GM12878 (cell line): ENCODE results near the gene NOL4L. TPM values are rescaled to one million over a fixed set of nuclear protein-coding genes. Genes with fewer than 3 reads are reported as not detected.
"Not testable (repeated sequence)": the region's sequence is repeated elsewhere in the genome, so short reads cannot be mapped to it uniquely, and the experiment has no call there.

ENCODE experiments used
- ATAC-seq: fragments of 200-7000 bp; cut with Tn5 transposase; 3 replicates; pipeline ENCODE4 v1.9.1; 2020; ENCODE audit warnings: mild to moderate bottlenecking, moderate library complexity
- BruUV-seq: library from RNA; stranded (reverse); fragments of 400-500 nt; replicated peaks from 2 replicates; lab custom pipeline; 2021; lab: Mats Ljungman, UMichigan
- CTCF ChIA-PET: fragments of 300-600 bp; sonication (Branson Sonifier 250); formaldehyde crosslinking; extraction: SDS; loops from one replicate; lab custom pipeline; 2021; ENCODE audit warnings: inconsistent platforms; lab: Yijun Ruan, JAX
- POLR2A ChIA-PET: fragments of 350-600 bp; formaldehyde crosslinking; extraction: SDS; loops from one replicate; lab custom pipeline; 2021; ENCODE audit warnings: inconsistent platforms; lab: Charles Lee
- RAD21 ChIA-PET: fragments of 300-600 bp; sonication (Branson Sonifier 250); formaldehyde crosslinking; loops from one replicate; lab custom pipeline; 2023; ENCODE audit warnings: antibody characterized with exemption; ENCODE audit not compliant: unreplicated experiment; lab: Charles Lee
- SMC1A ChIA-PET: fragments of 300-600 bp; sonication (Branson Sonifier 250); formaldehyde crosslinking; loops from one replicate; lab custom pipeline; 2023; ENCODE audit not compliant: unreplicated experiment, uncharacterized antibody; lab: Charles Lee
- DNase-seq: peaks from one replicate; pipeline ENCODE4 v3.0.0-alpha.2; 2011; ENCODE audit warnings: low read depth, low spot score
- FAIRE-seq: peaks from 3 replicates; lab custom pipeline; 2011; peaks lifted over from hg19 to GRCh38; lab: Jason Lieb, UNC
- H2AFZ ChIP-seq: 2 replicates; pipeline ENCODE4 v1.6.0; 2011; ENCODE audit warnings: low read depth, low read length, control low read depth; ENCODE audit not compliant: control insufficient read depth
- H3K27ac ChIP-seq: 2 replicates; pipeline ENCODE4 v1.5.1; 2011; ENCODE audit warnings: control low read depth; ENCODE audit not compliant: control insufficient read depth, insufficient read depth
- H3K27me3 ChIP-seq, 2 experiments: replicated peaks in 1 of 2; 2 replicates each; pipeline versions ENCODE4 v1.6.0 to v1.6.1; 2011; ENCODE audit warnings: low read length in 1 of 2; ENCODE audit not compliant: control insufficient read depth in 2 of 2, insufficient read depth in 2 of 2
- H3K36me3 ChIP-seq, 2 experiments: 2 replicates each; pipeline ENCODE4 v1.5.1; 2011; ENCODE audit warnings: low read length in 1 of 2; ENCODE audit not compliant: control insufficient read depth in 2 of 2, insufficient read depth in 2 of 2
- H3K4me1 ChIP-seq: 2 replicates; pipeline ENCODE4 v1.6.1; 2011; ENCODE audit warnings: mild to moderate bottlenecking, low read length, moderate library complexity, mixed read lengths; ENCODE audit not compliant: control insufficient read depth, insufficient read depth
- H3K4me2 ChIP-seq: 2 replicates; pipeline ENCODE4 v1.6.0; 2011; ENCODE audit warnings: control low read depth; ENCODE audit not compliant: control insufficient read depth, insufficient read depth
- H3K4me3 ChIP-seq: fragments of 200-600 bp; sonication (generic); 2 replicates; pipeline ENCODE4 v1.5.1; 2016
- H3K79me2 ChIP-seq: 2 replicates; pipeline ENCODE4 v1.6.0; 2011; ENCODE audit warnings: low read length; ENCODE audit not compliant: control insufficient read depth, insufficient read depth
- H3K9ac ChIP-seq: 2 replicates; pipeline ENCODE4 v1.8.0; 2011; ENCODE audit warnings: low read length, control low read depth, mixed read lengths; ENCODE audit not compliant: control insufficient read depth, insufficient read depth
- H3K9me3 ChIP-seq: replicated peaks from 3 replicates; pipeline ENCODE4 v1.5.1; 2011; ENCODE audit warnings: mild to moderate bottlenecking, low read length; ENCODE audit not compliant: control insufficient read depth, insufficient read depth
- H4K20me1 ChIP-seq: 2 replicates; pipeline ENCODE4 v1.6.0; 2011; ENCODE audit not compliant: control insufficient read depth, insufficient read depth
- CREB1 ChIP-seq: IDR thresholded peaks from 2 replicates; pipeline ENCODE4 v1.6.1; 2012; ENCODE audit warnings: low read depth, mild to moderate bottlenecking, inconsistent platforms
- HDAC6 ChIP-seq: fragments of 200-600 bp; sonication (generic); IDR thresholded peaks from one replicate; pipeline ENCODE4 v1.8.0; 2017; ENCODE audit warnings: antibody characterized with exemption; ENCODE audit not compliant: unreplicated experiment
- IKZF2 ChIP-seq, 2 experiments: fragments of 450-650 bp; IDR thresholded peaks; 2 replicates each; pipeline ENCODE4 v1.6.1; 2017; ENCODE audit warnings: mild to moderate bottlenecking in 2 of 2, moderate library complexity in 2 of 2
- NFYB ChIP-seq: IDR thresholded peaks from 2 replicates; pipeline ENCODE4 v1.6.1; 2011; ENCODE audit warnings: low read depth, mild to moderate bottlenecking, low read length, improper control_type of control experiment, moderate library complexity; ENCODE audit not compliant: insufficient read depth
- SP1 ChIP-seq: IDR thresholded peaks from one replicate; pipeline ENCODE4 v1.6.1; 2011; ENCODE audit warnings: low read depth, low read length
- SREBF2 ChIP-seq: IDR thresholded peaks from 2 replicates; pipeline ENCODE4 v1.6.1; 2012; ENCODE audit warnings: mild to moderate bottlenecking, low read length
- WGBS: methylation state at CpG from one replicate; pipeline ENCODE4 v1.1.6; 2016; ENCODE audit warnings: low lambda C conversion rate; ENCODE audit not compliant: insufficient replicate concordance, insufficient coverage; ENCODE audit errors: missing lambda C conversion rate; 5-methylcytosine and 5-hydroxymethylcytosine counted together
- in situ Hi-C: fragments of 300-500 bp; cut with MboI; formaldehyde crosslinking; loops from 9 replicates; pipeline ENCODE4 v1.14.3; 2018; ENCODE audit warnings: mixed read lengths
- intact Hi-C: fragments of 100-400 bp; cut with micrococcal nuclease; formaldehyde crosslinking; loops from one replicate; pipeline ENCODE4 v1.14.2; 2022; ENCODE audit not compliant: unreplicated experiment
- polyA plus RNA-seq, 11 experiments: library from polyadenylated mRNA; depleted of rRNA in 4 of 11; unstranded in 6 of 11; stranded (reverse) in 5 of 11; fragments of >200 nt; fragmentation: Nextera tagmentation in 4 of 11; fragmentation: Illumina TruSeq in 1 of 11; extraction: Ambion mirVana in 4 of 11; extraction: Trizol in 1 of 11; gene quantifications; 1 replicate in 1 of 11; 2 replicates in 10 of 11; pipeline versions ENCODE4 v1.2.1 to v1.2.3, GENCODE V29; 2011 to 2016; ENCODE audit warnings: inconsistent platforms in 2 of 11, missing spikeins in 2 of 11, low read depth in 1 of 11
- total RNA-seq, 4 experiments: library from RNA; depleted of rRNA in 3 of 4; stranded (reverse); fragments of >200 nt in 3 of 4; fragmentation: Illumina TruSeq in 1 of 4; extraction: Trizol in 1 of 4; gene quantifications; 2 replicates each; pipeline versions ENCODE4 v1.2.1 to v1.2.3, GENCODE V29; 2013 to 2021

NOL4L gene
- total and polyA plus RNA-seq, 10 of the 15 experiments (the other 5 are each of a cell fraction or from before 2014, with no cell fraction given) = 2.3 to 24.0 (median 8.0) TPM

GRCh38 chr20:32493356-32493755 is 91.8 kb downstream of the NOL4L start (continued):
- TF ChIP-seq CREB1 = no peak
- no peak for TF ChIP-seq HDAC6
- no peak for TF ChIP-seq SP1
- no peak for TF ChIP-seq NFYB
- no peak for TF ChIP-seq SREBF2
- TF ChIP-seq IKZF2 (IDR thresholded peaks at IDR 0.05) = no peak
- TF ChIP-seq, all 136 proteins: peak for 0

GRCh38 chr20:32491764-32492151 is 93.4 kb downstream of the NOL4L start:
- FAIRE-seq, H2AFZ ChIP-seq, POLR2A ChIA-PET, H4K20me1 ChIP-seq, DNase-seq, H3K4me1 ChIP-seq, H3K27ac ChIP-seq, H3K9me3 ChIP-seq, ATAC-seq, H3K4me3 ChIP-seq, H3K9ac ChIP-seq, H3K4me2 ChIP-seq, H3K79me2 ChIP-seq, intact Hi-C loops, H3K36me3 ChIP-seq, RAD21 ChIA-PET, H3K27me3 ChIP-seq, BruUV-seq, in situ Hi-C loops: not testable (repeated sequence)
- CTCF ChIA-PET = interaction anchor here (0.6 kb wide), 1 partner anchor 44 kb away, joined by 3 read pairs; no protein-coding TSS in a partner anchor
- WGBS = 23% methylated on average over 3 of the region's 3 CpGs
- SMC1A ChIA-PET = interaction anchor here (0.6 kb wide), 1 partner anchor 327 kb away, joined by 3 read pairs; no protein-coding TSS in a partner anchor
